HepG2 (cell line): ENCODE data around the gene POGLUT3. TPM values are rescaled to one million over a fixed set of nuclear protein-coding genes. Genes with fewer than 3 reads are reported as not detected.

Experiments
- E2F1 ChIP-seq: sonication (generic); formaldehyde crosslinking; IDR thresholded peaks from 2 replicates; pipeline ENCODE4 v1.5.0; 2020; ENCODE audit warnings: missing genetic modification reagents
- EHMT2 ChIP-seq: fragments of 200-600 bp; sonication (generic); IDR thresholded peaks from 2 replicates; pipeline ENCODE4 v1.7.0; 2017; ENCODE audit warnings: antibody characterized with exemption, low read depth, low read length, borderline replicate concordance
- EZH2 ChIP-seq: conservative IDR thresholded peaks from 2 replicates; pipeline ENCODE4 v1.6.1; 2012; ENCODE audit warnings: mild to moderate bottlenecking, low read depth, low read length, moderate library complexity
- MYC ChIP-seq: sonication (generic); formaldehyde crosslinking; IDR thresholded peaks from 2 replicates; pipeline ENCODE4 v1.9.0; 2021; ENCODE audit warnings: missing genetic modification reagents, borderline replicate concordance
- NKX3-1 ChIP-seq: sonication (generic); formaldehyde crosslinking; IDR thresholded peaks from 2 replicates; pipeline ENCODE4 v1.5.0; 2020; ENCODE audit warnings: missing genetic modification reagents
- POLR2A ChIP-seq, 2 experiments: IDR thresholded peaks; 2 replicates each; pipeline ENCODE4 v1.6.1; 2011; ENCODE audit warnings: low read depth in 2 of 2, low read length in 2 of 2, mild to moderate bottlenecking in 1 of 2, moderate library complexity in 1 of 2; ENCODE audit not compliant: insufficient read depth in 1 of 2
- SMAD3 ChIP-seq: sonication (generic); formaldehyde crosslinking; IDR thresholded peaks from 2 replicates; pipeline ENCODE4 v1.4.0; 2020; ENCODE audit warnings: missing genetic modification reagents
- TFDP1 ChIP-seq: IDR thresholded peaks from 2 replicates; pipeline ENCODE4 v1.6.1; 2016; ENCODE audit warnings: missing compliant biosample characterization, missing genetic modification reagents, borderline replicate concordance
- TSC22D2 ChIP-seq: sonication (generic); formaldehyde crosslinking; IDR thresholded peaks from 2 replicates; pipeline ENCODE4 v1.5.1; 2020; ENCODE audit warnings: missing genetic modification reagents, mild to moderate bottlenecking, borderline replicate concordance
- U2AF1 ChIP-seq: fragments of 200-400 bp; formaldehyde crosslinking; optimal IDR thresholded peaks from 2 replicates; pipeline ENCODE3; 2017; ENCODE audit warnings: mild to moderate bottlenecking, low read depth, low read length
- ZBTB10 ChIP-seq: sonication (generic); formaldehyde crosslinking; IDR thresholded peaks from 2 replicates; pipeline ENCODE4 v1.4.0; 2020; ENCODE audit warnings: missing genetic modification reagents, borderline replicate concordance
- ZFP90 ChIP-seq: sonication (generic); formaldehyde crosslinking; IDR thresholded peaks from 2 replicates; pipeline ENCODE4 v1.8.0; 2022; ENCODE audit warnings: missing genetic modification reagents, mild to moderate bottlenecking, inconsistent platforms, borderline replicate concordance
- ZHX1 ChIP-seq: sonication (generic); formaldehyde crosslinking; IDR thresholded peaks from 2 replicates; pipeline ENCODE4 v1.8.1; 2022; ENCODE audit warnings: low read depth, mild to moderate bottlenecking, missing genetic modification reagents
- ZNF335 ChIP-seq: sonication (generic); formaldehyde crosslinking; IDR thresholded peaks from 2 replicates; pipeline ENCODE4 v1.4.0; 2020; ENCODE audit warnings: missing genetic modification reagents
- ZNF597 ChIP-seq: sonication (generic); formaldehyde crosslinking; IDR thresholded peaks from 2 replicates; pipeline ENCODE4 v1.5.0; 2020; ENCODE audit warnings: missing genetic modification reagents
- ZNF674 ChIP-seq: sonication (generic); formaldehyde crosslinking; IDR thresholded peaks from 2 replicates; pipeline ENCODE4 v1.5.0; 2020; ENCODE audit warnings: low read depth, mild to moderate bottlenecking, missing genetic modification reagents
- ZSCAN31 ChIP-seq: sonication (generic); formaldehyde crosslinking; IDR thresholded peaks from 2 replicates; pipeline ENCODE4 v1.5.0; 2020; ENCODE audit warnings: low read depth, mild to moderate bottlenecking, missing genetic modification reagents
- polyA plus RNA-seq, 8 experiments: library from polyadenylated mRNA; depleted of rRNA in 3 of 8; stranded (reverse) in 7 of 8; unstranded in 1 of 8; fragments of >200 nt; fragmentation: Illumina TruSeq in 4 of 8; extraction: Trizol in 4 of 8; gene quantifications; 2 replicates each; pipeline versions ENCODE4 v1.2.1 to v1.2.3, GENCODE V29; 2011 to 2016; ENCODE audit warnings: low read depth in 4 of 8, missing spikeins in 1 of 8, mixed read lengths in 1 of 8; ENCODE audit not compliant: insufficient read depth in 1 of 8
- total RNA-seq, 5 experiments: library from RNA; depleted of rRNA; stranded (reverse); fragments of >200 nt; fragmentation: Illumina TruSeq; extraction: Trizol; gene quantifications; 2 replicates each; pipeline ENCODE4 v1.2.3, GENCODE V29; 2016; ENCODE audit warnings: low read depth in 1 of 5

The POGLUT3 gene
- total and polyA plus RNA-seq, 2 of the 13 experiments (the other 11 are each of a cell fraction or from before 2014, with no cell fraction given) = 14.3 to 22.0 TPM

- TF ChIP-seq TFDP1 (peak; percentile 97), ZHX1 (CRISPR knock-in tag) (no peak), SMAD3 (CRISPR knock-in tag) (no peak), EZH2 (no peak), POLR2A (IDR thresholded peaks at IDR 0.05; ENCODE audit: insufficient read depth in 1 of 2, low read depth in 2 of 2, low read length in 2 of 2) (peak in 1 of 2 experiments; percentile 53; a peak in 1 of 4 replicates), E2F1 (CRISPR knock-in tag) (peak; percentile 96), ZNF335 (CRISPR knock-in tag) (no peak), U2AF1 (no peak), ZBTB10 (0 out of 2 replicates have a peak, but pooled peaks have one; percentile 28), TSC22D2 (CRISPR knock-in tag) (no peak), NKX3-1 (peak; percentile 58; the same call in 1 of the 2 replicates), MYC (CRISPR knock-in tag) (peak; percentile 38), ZSCAN31 (CRISPR knock-in tag) (0 out of 2 replicates have a peak, but pooled peaks have one; percentile 7), ZFP90 (peak; percentile 61; the same call in 1 of the 2 replicates), ZNF597 (CRISPR knock-in tag) (no peak), EHMT2 (no peak), ZNF674 (CRISPR knock-in tag) (no peak)
Observed at GRCh38 chr11:108498046-108498815, at the start of gene POGLUT3 (continued).
